NCI-H510A (cell line): Measurements from ENCODE around the gene KCNN3.

ENCODE experiments used
- DNase-seq: peaks from one replicate; lab custom pipeline; 2025; lab: John Stamatoyannopoulos, UW

Gene KCNN3

DNA sequence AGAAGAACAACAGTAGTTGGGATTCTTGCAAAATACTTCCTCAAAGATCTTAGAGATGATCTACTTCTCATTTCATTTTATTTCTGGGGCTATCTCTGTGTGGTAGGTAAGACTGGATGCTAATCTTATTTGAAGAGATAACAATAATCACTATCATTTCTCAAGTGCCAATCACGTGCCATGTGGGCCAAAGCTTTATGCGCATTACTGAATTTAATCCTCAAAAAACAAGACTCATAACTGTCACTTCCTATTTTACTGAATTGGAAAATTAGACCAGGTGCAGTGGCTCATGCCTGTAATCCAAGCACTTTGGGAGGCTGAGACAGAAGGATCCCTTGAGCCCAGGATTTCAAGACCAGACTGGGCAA is 121.7 kb downstream of the KCNN3 start:
- DNase-seq = no peak

DNA sequence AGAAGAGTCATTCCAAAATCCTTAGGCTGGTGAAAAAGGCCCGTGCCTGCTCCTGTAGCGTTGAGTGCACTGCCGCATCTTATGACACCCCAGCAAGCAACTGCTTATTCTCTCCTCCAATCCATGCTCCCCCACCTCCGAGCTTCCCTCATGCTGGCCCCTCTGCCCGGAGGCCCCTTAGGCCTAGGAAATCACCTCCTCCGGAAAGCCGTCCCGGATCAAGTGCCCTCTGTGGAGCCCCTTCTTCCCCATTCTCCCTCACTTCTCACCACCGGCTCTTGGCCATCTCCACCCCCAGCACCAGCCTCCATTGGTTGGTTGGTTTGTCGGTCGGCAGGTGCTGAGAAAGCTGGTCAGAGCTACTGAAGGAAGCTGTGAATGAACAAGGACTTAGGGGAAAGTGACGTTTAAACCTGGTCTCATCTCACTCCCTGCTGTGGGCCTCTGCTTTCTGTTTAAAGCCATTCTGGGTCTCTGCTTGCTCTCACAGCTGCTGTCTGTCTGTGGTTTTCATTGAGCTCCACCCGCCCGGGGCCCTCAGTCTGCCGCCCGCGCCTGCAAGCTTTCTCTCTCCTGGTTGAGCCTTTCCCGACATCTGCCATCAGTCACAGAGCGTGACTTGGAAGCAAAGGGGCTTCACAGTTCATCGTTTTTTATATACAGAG is 122.2 kb downstream of the KCNN3 start:
- peak; percentile 74 for DNase-seq

DNA sequence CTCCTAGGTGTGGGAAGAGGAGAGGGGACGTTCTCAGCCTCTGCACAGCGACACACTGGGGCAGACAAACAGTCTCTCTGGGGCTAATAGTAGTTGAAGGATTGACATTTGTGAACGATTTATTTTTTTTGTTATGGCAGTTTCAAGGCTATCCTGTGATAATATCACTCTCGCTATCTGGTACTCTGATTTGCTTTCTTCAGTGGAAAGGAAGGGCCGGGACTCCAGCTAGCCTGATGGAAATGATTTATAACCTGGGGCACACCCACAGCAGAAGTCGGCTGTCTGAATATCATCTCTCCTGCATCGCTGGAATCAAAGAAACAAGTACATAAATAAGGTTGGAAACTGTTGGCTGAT is 122.7 kb downstream of the KCNN3 start:
- no peak for DNase-seq

DNA sequence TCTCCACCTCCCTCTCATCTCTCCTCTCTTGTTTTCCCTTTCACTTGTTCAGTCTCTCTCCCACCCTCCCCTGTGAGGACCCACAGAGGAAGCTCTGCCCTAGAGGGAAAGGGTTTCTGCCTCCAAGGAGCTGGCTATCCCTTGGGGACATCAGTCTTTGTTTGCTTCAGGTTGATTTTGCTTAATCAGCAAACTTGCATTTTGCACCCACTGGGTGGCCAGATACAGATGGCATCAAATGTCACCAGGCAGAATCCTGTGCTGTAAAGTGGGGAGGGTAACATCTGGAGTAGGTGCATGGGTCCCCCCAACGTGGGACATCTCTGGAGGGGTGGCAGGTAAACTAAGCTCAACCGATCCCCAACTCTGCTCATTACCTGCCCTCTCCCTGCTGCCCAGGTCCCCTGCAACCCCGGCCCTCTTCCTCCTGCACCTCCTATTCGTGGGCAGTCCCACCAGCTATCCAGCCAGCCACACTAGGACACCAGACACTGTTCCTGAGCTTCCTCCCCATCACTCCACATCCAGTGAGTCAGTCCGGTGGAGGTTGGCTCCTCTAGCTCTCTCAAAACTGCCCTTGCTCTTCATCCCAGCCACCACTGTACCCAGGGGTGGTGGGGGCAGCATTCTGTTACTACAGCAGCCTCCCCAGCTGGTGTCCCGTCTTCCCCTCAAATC is 123.3 kb downstream of the KCNN3 start:
- DNase-seq = no peak

DNA sequence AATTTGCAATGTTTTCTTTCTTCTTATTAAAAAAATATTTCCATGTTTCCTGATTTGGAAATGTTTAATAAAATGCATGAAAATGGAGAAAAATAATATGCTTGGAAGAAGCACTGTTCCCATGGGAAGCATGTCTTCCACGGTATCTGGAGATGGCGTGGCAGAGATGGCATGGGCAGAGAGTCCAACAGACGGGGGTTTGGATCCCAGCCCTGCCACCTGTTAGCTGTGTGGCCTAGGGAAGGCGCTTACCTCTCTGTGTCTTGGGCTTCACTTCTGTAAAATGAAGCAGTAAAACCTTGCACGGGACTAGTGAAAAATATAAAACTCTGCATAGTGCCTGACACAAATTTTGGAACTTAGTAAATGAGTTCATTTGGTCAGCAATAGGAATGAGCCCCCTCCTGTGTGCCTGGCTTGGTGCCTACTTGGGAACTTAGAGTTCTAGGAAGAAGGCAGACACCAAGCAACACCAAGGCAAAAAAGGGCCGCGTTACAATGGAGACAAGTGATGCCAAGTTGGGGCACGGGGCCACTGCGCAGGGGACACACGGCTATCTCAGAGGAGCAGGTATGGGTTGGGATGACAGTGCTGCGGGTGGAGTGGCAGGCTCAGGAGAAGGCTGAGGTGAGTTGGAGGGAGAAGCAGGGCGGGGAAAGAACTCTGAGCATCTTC is 124.2 kb downstream of the KCNN3 start:
- DNase-seq = no peak

DNA sequence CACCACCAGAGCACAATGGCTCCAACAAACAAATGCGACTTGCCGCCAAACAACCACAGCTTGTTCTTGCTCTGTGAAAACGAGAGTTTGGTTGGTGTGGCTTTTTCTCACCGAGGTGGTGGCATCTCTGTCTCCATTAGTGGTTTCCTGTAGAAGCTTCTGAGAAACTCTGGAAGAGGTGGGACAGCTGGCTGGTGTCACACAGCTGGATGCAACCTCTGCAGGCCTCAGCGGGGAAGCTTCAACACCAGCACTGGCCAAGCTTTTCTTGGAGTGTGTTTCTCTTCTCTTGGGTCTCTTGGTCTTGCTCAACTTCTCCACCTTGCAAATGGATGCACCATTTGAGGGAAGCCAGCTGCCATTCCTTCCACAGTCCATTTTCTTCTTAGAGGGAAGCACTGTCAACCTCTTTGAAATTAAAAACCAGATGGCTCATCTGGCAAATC is 124.8 kb downstream of the KCNN3 start:
- no peak for DNase-seq

DNA sequence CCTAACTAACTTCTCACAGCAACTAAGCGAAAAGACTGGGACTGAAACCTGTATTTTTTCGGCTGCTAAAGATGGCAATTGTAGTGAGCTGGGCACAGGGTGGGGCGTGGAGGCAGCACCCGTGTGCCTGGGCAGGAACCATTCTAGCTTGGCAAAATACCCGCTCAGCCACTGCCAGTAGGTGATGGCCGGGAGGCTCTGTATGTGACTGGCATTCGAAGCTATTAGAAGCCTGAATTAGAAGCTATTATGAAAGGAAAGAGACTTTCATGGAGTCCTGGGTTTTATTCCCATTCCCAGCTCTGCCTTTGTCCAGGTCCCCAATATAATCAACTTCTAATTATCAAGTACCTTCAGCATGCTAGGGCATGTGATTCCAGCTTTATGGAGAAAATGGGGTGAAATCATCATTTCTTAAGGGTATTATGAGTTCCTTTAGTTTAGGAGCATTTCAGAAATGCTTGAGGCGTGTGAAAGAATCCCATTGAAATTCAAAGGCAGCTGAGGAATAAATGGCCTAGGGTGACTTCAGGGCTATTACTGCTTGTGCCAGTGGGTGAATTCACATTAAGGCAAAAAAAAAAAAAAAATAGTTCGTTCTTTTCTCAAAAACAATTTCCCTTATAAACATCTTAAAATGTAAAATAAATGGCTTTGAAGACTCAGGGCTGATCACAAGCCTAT is 125.6 kb downstream of the KCNN3 start:
- DNase-seq = no peak

DNA sequence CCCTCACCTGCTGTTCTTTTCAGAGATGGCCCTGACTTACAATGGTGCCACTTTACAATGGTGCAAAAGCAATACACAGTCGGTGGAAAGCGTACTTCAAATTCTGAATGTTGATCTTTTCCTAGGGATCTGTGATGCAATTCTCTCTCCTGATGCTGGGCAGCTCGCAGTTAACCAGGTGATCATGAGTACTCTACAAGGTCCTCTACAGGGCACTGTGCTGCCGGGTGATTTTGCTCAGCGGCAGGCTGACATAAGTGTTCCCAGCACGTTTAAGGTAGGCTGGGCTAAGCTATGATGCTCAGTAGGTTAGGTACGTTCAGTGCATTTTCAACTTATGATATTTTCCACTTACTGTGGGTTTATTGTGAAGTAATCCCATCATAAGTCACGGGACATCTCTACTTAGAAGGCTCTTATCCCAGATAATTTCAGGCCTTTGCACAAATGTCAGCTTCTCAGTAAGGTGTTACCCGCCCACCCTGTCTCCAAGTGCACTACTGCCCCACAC is 126.5 kb downstream of the KCNN3 start:
- peak; percentile 78 for DNase-seq

DNA sequence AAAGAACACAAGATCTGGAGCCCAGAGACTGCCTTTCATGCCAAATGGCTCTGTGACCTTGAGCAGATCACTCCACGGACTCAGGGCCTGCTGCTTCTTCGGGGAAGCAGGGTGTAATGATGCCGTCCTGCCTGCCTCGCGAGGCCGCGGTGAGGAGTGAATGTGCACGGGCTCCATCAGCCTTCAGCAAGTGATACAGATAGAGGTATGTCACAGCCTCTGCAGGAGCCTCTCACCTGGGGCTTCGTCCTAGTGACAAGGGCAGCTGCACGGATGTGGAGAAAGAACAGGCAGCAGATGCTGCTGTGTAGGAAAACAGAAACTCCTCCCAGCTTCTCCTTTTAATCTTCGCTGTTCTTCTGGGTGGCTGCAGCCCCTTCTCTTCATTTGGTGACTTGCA is 127.5 kb downstream of the KCNN3 start:
- no peak for DNase-seq

DNA sequence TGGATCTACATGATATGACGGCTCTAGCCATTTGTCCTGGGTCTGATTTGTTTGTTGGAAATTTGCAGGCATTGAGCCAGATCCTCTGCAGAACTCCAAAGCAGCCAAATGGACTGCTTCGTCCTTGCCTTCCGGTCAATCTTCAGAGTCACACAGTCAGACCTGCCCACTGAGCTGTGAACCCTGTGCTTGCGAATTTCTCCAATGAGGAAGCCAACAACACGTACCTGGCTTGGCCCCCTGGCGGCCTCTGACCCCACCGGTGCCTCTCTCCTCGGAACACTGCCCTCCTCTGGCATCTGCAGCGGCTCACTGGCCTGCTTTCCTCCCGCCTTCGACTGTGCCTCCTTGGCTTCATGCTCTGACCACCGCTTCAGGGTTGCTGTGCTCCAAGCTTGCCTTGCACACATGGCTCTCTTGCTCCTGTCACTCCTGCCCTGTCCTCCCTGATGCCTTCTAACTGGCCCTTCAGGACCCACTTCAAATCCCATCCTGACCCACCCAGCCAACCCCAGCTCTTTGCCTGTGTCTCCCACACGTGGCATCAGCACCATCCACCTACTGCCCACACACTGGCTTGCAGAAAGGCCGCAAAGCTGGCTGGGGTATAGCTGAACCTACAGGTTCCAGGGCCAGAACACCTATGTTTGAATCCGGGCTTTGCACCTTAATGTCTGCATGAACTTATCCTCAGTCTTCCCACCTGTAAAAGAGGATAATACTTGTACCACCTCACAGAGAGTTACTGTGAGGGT is 128.2 kb downstream of the KCNN3 start:
- DNase-seq = no peak

DNA sequence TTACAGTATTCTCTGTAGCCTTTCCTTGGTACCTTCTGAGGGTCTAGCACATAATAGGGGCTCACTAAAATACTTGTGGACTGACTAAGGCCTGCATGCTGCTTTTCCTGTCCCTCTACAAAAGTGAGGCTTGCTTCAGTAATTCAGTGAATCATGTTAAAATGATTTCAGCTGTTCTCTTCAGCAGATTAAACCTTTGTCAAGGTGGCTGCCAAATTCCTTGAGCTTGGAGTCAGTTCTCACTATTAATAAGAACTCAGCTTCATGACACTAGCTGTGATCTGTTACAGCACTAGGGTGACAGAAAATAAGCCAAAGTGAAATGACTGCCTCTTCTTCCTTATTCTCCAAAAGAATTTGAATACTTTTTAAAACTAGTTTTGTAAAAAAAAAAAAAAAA is 128.8 kb downstream of the KCNN3 start:
- DNase-seq = no peak

DNA sequence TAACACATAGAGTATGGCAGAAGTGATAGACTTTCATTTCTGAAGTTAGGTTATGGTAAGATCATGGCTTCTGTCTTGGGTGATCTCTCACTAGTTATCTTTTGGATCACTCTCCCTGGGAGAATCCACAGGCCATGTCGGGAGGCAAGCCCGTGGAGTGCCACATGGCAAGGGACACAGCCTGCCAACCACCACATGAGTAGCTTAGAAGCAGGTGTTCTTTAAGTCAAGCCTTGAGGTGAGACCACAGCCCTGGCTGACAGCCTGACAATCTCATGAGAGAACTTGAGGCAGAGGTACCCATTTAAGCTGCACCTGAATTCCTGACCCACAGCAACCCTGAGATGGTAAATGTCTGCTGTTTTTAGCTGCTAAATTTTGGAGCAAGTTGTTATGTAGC is 130.4 kb downstream of the KCNN3 start:
- no peak for DNase-seq

DNA sequence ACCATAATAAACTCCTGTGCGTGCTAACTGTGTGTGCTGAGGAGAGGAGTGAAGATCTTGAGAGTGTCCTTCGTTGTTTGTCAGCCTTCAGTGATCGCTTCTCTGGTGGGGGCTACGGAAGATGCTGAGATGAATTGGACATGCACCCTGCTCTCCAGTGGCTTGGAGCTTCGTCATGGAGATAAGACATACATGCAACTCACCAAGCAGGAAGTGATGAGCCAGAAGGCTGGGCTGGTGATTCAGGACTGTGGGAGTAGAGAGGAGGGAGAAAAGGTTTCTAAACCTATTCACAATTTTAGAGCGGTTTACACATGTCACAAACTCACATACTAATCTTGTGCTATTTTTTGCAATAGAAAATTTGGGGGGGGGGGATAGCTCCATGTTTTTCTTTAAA is 133.2 kb downstream of the KCNN3 start:
- DNase-seq = no peak

DNA sequence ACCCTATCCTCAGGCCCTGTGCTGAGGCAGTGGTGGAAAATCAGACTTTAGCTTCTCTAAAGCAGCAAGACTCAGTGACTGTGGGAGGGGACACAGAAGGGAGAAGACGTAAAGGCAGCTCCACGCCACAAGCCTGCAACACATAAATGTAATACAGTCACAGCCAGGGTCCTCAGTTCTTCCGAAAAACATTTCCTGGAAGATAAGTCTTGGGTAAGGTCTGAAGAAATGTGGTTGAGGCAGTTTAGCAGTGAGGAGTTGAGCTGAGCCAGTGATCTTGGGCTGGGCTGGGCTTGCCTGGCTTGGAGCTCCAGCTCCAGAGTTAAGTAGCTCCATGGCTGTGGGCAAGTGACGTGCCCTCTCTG is 134.3 kb downstream of the KCNN3 start:
- no peak for DNase-seq

DNA sequence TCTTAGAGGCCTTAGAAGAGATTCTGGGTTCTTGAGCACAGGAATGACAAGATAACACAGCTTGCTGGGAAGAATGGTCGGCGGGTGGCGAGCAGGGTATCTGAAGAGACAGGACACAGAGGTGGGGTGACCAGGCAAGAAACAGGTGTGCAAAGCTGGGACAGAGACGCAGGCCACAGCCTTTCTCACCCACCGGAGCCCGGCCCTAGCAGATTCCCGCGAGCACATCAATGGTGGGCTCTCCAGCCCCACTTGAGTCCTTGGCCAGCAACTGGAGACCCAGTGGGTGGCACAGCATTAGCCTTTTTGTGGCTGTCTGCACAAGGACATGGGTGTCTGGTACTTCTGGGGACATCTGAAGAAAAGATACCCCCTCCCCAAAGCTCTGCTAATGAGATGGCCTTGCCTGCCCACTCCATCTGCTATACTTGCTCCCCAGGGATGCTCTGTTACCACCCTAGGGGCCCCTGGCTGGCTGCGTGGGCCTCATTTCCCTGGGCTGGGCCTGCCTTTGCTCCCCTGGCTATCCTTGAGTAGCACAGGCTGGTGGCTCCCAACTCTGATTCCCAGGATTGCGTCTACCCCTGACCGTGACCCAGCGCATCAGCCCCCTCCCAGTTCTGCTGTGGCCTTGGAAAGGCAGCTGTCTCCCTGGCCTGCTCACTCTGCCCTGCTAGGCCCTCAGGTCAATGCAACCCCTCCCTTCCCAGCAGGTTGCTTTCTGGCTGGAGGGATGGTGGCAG is 134.8 kb downstream of the KCNN3 start:
- no peak for DNase-seq

DNA sequence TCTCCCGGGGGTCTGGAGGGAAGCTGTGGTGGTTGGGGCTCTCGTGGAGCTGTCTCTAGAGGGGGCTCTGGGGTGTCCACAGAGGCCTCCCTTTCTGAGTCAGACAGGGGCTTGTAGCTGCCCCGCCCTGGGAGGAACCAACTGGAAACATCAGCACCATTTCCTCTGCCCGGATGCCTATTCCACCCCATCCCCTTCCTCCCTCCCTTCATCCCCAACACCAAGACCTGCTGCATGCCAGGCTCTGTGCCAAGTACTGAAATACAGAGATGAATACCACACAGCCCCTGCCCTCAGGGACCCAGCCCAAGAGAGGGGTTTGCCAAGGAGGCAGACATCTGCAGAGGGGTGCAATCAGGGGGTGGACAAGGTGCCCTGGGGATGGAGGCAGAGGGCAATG is 136.5 kb downstream of the KCNN3 start:
- DNase-seq = no peak

DNA sequence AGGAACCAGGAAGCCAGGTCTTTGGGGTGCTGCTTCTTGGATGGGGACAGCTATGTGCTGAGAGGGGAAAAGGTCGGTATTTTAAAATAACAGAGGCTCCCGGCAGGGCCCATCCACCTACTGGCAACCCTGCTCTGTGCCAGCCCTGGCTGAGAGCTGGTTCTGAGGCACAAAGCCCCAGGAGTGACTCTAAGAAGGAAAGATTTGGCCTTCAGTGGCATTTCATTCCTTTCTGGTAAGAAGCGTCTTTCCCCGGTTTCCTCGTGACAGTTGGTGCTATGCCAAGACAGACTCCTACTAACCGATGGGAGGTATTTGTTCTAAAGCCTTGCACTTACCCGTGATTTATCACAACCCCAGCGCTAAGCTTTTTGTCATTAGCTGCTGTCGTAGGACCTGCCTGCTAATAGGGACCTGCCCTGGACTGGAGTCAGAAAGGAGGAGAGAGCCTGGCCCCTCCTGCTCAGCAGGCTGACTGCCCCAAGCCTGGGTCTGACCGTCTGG is 139.0 kb downstream of the KCNN3 start:
- no peak for DNase-seq

DNA sequence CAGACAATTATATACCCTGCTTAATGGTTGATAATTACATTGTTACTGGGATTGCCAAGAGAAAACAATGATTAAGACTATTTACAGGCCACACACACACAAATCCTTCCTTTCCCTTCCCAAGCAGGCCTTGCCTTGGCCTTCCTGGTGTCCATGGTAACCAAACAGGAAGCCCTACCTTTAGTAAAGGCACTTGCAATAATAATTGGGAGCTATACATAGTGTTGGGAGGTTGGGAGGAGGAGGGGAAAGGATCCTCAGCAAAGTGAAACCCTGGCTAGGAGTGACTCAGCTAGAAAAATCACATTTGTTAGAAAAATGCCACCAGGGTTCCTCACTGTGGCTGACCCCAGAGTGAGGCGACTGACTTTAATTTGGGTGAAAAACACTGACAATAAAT is 139.8 kb downstream of the KCNN3 start:
- peak; percentile 81 for DNase-seq

DNA sequence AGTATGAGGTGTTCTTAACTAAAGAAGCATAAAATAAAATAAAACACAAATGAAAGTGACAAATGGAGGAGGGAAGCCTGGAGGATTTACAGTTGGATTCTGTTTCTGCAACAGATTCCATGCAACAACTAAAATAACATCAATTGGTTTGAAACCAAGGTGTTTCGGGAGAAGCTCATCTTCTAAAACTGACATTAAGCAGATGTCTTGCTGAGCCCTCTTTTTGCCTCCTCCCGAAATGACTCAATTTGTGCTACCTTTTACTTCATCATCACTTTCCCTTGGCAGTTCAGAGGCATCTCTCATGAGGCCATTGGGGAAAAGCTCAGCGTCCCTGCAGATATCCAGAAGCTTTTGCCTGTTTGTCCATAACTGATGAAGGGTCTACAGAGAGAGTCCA is 140.5 kb downstream of the KCNN3 start:
- DNase-seq = no peak

DNA sequence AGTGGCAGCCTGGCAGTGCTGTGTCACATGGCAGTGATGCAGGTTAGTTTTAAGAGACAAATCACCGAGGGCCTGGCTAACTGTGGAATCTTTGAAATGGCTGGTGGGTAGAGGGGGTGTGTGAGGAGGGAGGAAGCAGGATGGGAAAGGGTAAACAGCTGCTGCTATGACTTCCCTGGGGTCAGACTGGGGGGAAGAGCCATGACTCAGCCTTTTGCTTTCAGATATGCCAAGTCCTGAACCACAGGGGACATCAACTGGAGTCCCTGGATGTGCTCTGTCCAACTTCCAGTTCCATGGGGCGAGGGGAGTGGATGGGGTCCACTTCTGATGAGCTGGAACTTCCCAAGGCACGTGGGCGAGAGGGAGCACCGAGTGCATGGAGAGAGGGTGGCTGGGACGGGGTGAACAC is 141.0 kb downstream of the KCNN3 start:
- DNase-seq = no peak
